Rectal smooth muscle tissue (tissue), 1 donor: Measurements from ENCODE around the gene PRKAR2A.

Experiments used
- H3K27ac ChIP-seq: one replicate; pipeline ENCODE4 v1.7.0; 2013; ENCODE audit warnings: low read depth, low read length, inconsistent platforms
- H3K27me3 ChIP-seq: one replicate; pipeline ENCODE4 v1.7.0; 2013; ENCODE audit warnings: low read length; ENCODE audit not compliant: control insufficient read depth, insufficient read depth
- H3K36me3 ChIP-seq: one replicate; pipeline ENCODE4 v1.7.0; 2013; ENCODE audit warnings: low read length; ENCODE audit not compliant: control insufficient read depth, insufficient read depth
- H3K4me1 ChIP-seq: one replicate; pipeline ENCODE4 v1.7.0; 2013; ENCODE audit warnings: low read length; ENCODE audit not compliant: control insufficient read depth, insufficient read depth
- H3K4me3 ChIP-seq: one replicate; pipeline ENCODE4 v1.7.0; 2013; ENCODE audit warnings: low read length
- H3K9ac ChIP-seq: one replicate; pipeline ENCODE4 v1.7.0; 2013; ENCODE audit warnings: low read length

PRKAR2A gene

GRCh38 chr3:48709051-48709461 is 138.6 kb downstream of the PRKAR2A start:
- no peak overlapping the region for H3K27ac ChIP-seq
- no peak overlapping the region for H3K9ac ChIP-seq
- peaks cover 10% of the 10 kb centered on the region for H3K36me3 ChIP-seq
- H3K27me3 ChIP-seq = no peaks in the 10 kb centered on the region
- no peak overlapping the region for H3K4me3 ChIP-seq
- peaks cover 4% of the 10 kb centered on the region for H3K4me1 ChIP-seq

- no peaks in the 10 kb centered on the region for H3K27me3 ChIP-seq
- no peak overlapping the region for H3K27ac ChIP-seq
- H3K4me3 ChIP-seq = no peak overlapping the region
- peaks cover 10% of the 10 kb centered on the region for H3K36me3 ChIP-seq
- H3K4me1 ChIP-seq = peaks cover 4% of the 10 kb centered on the region
- H3K9ac ChIP-seq = no peak overlapping the region
Measured at GRCh38 chr3:48708481-48708889, 139.2 kb downstream of the PRKAR2A start.

GRCh38 chr3:48707157-48707556 is 140.5 kb downstream of the PRKAR2A start:
- no peaks in the 10 kb centered on the region for H3K27me3 ChIP-seq
- no peak overlapping the region for H3K27ac ChIP-seq
- peaks cover 10% of the 10 kb centered on the region for H3K36me3 ChIP-seq
- no peak overlapping the region for H3K9ac ChIP-seq
- no peak overlapping the region for H3K4me3 ChIP-seq
- no peaks in the 10 kb centered on the region for H3K4me1 ChIP-seq

- no peak overlapping the region for H3K27ac ChIP-seq
- peaks cover 3% of the 10 kb centered on the region for H3K36me3 ChIP-seq
- no peak overlapping the region for H3K4me3 ChIP-seq
- no peaks in the 10 kb centered on the region for H3K4me1 ChIP-seq
- H3K9ac ChIP-seq = no peak overlapping the region
- no peaks in the 10 kb centered on the region for H3K27me3 ChIP-seq
Measured at GRCh38 chr3:48702320-48702920, 145.3 kb downstream of the PRKAR2A start.

DNA sequence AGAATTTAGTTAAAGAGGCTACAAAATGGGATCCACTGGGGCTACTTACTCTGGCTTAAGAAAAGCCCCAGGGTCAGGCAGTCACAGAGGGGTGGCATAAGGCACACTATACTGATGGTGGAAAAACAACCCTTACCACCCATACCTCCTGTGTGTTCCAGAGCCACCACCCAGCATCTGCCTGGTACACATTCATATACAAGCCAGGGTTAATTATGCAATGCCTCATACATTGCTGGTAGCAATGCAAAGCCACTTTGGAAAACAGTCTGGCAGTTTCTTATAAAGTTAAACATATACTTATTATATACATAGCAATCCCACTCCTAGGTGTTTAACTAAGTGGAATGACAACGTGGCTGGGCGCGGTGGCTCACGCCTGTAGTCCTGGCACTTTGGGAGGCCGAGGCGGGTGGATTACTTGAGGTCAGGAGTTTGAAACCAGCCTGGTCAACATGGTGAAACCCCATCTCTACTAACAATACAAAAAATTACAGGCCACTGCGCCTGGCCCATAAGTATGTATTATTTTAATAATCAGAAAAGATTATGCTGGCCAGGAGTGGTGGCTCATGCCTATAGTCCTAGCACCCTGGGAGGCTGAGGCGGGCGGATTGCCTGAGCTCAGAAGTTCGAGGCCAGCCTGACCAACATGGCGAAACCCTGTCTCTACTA is 146.8 kb downstream of the PRKAR2A start:
- no peaks in the 10 kb centered on the region for H3K27me3 ChIP-seq
- no peak overlapping the region for H3K27ac ChIP-seq
- H3K4me1 ChIP-seq = no peaks in the 10 kb centered on the region
- H3K9ac ChIP-seq = no peak overlapping the region
- peaks cover 3% of the 10 kb centered on the region for H3K36me3 ChIP-seq
- H3K4me3 ChIP-seq = no peak overlapping the region

GRCh38 chr3:48698891-48699290 is 148.8 kb downstream of the PRKAR2A start:
- Histone ChIP-seq H3K9ac (no peak overlapping the region), H3K4me3 (no peak overlapping the region), H3K27ac (no peak overlapping the region), H3K4me1 (peaks cover 12% of the 10 kb centered on the region), H3K36me3 (peaks cover 12% of the 10 kb centered on the region), H3K27me3 (no peaks in the 10 kb centered on the region)

GRCh38 chr3:48697952-48698351 is 149.7 kb downstream of the PRKAR2A start:
- H3K36me3 ChIP-seq = peaks cover 20% of the 10 kb centered on the region
- H3K27ac ChIP-seq = no peak overlapping the region
- H3K27me3 ChIP-seq = no peaks in the 10 kb centered on the region
- no peak overlapping the region for H3K4me3 ChIP-seq
- no peak overlapping the region for H3K9ac ChIP-seq
- H3K4me1 ChIP-seq = peaks cover 12% of the 10 kb centered on the region

DNA sequence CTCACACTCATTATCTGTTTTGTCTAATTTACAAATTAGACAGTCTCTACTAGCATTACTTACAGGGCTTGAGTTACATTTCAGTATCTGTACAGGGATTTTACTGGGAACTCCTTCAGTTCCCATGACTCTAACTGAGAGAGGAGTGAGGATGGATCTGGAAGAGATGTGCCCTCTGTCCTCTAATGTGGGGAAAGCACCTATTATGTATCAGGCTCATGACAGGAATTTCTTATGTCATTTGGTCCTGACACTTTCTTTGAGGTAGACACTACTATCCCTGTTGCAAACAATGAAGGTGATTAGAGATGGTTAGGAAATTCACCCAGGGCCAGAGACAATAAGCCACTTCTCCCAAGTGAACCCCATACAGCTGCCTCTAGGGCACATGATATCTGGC is 151.1 kb downstream of the PRKAR2A start:
- Histone ChIP-seq H3K27me3 (no peaks in the 10 kb centered on the region), H3K9ac (no peak overlapping the region), H3K27ac (no peak overlapping the region), H3K36me3 (peaks cover 31% of the 10 kb centered on the region), H3K4me1 (peaks cover 12% of the 10 kb centered on the region), H3K4me3 (no peak overlapping the region)
